ENCODE data around the gene AMN.
A peak's percentile ranks its signal among the peaks of the same experiment; 100 is the strongest.

Gene AMN

GRCh38 chr14:102971314-102971713 lies 48.9 kb downstream of the AMN start:
- DNase-seq, result no peak

GRCh38 chr14:102971836-102972606 lies 49.6 kb downstream of the AMN start:
- no peak for DNase-seq

GRCh38 chr14:102973706-102974285 lies 51.3 kb downstream of the AMN start:
- DNase-seq, result peak in 1 of 2 experiments; percentile 17

GRCh38 chr14:102975662-102976061 lies 53.2 kb downstream of the AMN start:
- DNase-seq, result no peak

GRCh38 chr14:102977475-102977874 lies 55.0 kb downstream of the AMN start:
- no peak for DNase-seq

- DNase-seq, result no peak
Measured at GRCh38 chr14:102979406-102979805, 56.9 kb downstream of the AMN start.

GRCh38 chr14:102980409-102980810 lies 57.9 kb downstream of the AMN start:
- DNase-seq, result no peak

Measured in NCI-H2081 (cell line).